HL-60/S4 treated with retinoic acid at 250 ng/mL for 4 days and 3 days (cell line): ENCODE results near the gene THOC6.

Experiments
- in situ Hi-C: fragments of 300-500 bp; cut with MboI; formaldehyde crosslinking; loops from 2 replicates; pipeline ENCODE4 v1.7.0; 2022; ENCODE audit warnings: low sequenced_read_pairs

Gene THOC6

GRCh38 chr16:2991566-2992261, 32.1 kb upstream of the THOC6 start:
- in situ Hi-C loops: no loop called here

GRCh38 chr16:2992383-2993081, 31.3 kb upstream of the THOC6 start:
- in situ Hi-C loops: no loop called here

DNA sequence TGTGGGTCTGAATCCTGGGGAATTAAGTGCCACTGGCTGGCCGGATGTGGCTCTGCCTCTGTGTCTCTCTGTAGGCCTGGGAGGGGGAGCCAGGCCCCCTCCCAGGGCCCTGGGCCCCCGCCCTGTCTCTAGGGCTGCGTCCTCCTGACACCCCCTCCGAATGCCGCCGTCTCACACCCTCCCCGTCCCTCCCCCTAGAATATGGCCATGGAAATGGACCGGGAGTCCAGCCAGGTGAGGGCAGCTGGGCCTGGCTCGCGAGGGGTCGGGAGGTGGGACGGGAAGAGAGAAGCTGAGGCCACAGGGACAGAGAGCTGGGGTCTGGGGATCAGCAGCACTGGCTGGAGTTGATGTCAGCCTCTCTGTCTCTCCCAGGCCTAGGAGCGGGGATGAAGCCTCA, 27.5 kb upstream of the THOC6 start:
- in situ Hi-C loops: no loop called here

DNA sequence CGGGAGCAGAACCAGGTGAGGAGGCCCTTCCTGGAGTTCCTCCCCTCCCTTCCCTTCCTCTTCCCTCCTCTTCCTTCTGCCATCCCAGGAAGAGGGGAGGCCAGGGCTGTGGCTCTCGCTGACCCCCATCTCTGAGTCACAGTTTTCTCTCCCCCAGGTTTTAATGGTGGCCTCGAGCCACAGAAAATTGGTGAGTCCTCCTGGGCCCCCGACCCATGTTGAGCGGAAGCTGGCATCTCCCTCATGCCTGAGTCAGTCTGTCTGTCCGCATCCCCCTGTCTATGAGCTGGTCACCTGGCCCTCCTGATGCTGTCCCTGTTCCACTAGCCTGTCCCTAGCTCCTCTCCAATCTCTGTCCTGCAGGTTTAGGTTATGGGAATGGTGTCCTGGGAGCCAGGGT, 23.9 kb upstream of the THOC6 start:
- in situ Hi-C loops: no loop called here

DNA sequence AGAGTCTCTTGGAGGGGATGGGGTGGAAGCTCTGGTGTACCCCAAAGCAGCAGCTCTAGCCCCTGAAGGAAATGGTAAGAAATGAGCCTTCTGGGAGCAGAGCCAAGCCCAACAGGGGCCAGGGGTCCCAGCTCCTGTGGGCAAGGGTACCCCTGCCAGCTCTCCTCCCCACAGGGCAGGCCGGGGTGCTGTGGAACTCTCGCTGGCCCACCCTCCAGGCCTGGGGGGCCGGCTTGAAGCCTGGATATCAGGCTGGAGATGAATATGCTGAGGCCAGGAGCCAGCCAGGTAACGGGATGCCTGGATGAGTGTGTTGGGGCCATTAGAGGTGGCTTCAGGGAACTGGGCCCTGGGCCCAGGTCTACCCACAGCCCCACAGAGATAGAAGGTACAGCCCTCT, 23.3 kb upstream of the THOC6 start:
- in situ Hi-C loops: no loop called here

DNA sequence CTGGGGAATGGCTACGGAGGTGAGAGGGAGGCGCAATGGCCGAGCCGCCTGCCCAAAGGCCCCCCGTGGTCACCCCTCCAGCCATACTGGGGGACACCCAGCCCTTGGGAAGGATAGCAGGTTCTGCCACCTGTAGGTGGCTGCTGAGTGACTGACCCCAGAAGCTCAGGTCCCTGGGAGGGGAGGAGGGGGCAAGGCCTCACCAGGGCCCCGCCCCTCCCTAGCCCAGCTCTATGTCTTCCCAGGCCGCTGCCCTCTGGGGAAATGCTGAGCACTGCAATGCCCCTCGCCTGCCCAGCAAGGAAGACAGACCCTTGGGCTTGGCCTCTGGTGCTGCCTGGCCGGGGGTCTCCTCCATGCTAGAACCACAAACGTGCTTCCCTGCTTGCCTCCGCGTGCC, 22.5 kb upstream of the THOC6 start:
- in situ Hi-C loops: no loop called here

DNA sequence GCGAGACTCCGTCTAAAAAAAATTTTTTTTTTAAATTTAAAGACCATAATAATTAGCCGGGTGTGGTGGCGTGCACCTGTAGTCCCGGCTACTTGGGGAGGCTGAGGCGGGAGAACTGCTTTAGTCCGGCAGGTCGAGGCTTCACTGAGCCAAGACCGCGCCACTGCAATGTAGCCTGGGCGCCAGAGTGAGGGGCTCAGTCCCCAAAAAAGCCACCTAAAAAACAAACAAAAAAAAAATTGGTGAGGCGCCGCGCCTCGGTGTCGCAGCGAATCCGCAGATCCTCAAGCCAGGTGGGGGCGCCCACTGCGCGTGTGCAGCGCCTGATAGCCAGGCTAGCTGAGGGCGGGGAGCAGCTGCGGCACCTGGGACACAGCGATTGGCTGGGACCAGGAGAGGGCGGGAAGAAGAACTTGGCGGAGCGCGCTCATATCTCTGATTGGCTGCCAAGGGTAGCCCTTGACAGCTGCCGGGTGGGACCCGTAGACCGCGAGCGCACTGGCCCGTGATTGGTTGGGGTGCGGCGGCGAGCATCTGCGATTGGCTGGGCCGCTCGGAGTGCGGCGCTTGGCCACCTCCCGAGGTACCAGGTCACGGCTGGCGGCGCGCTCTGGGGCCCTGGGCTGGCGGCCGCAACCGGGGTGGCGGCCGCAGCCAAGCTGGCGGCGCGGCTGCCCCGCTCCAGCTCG, 20.1 kb upstream of the THOC6 start:
- in situ Hi-C loops: no loop called here

DNA sequence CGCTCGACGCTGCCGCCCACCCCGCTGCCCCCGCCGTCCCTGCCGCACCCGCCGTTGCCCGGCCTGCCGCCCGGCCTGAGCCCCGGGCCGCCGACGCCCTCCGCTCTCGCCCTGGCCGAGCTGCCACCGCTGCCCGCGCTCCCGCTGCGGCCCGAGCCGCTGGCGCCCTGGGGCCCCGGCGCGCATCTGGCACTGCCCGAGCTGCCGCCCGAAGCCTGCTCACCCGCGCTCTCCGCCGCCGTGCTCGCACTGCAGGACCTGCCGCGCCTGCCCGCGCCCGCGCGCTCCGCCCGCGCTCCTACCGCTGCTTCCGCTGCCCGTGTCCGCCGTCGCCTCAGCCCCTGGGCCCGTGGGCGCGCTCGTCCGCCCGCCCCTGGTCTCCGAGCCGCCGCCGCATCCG, 19.5 kb upstream of the THOC6 start:
- in situ Hi-C loops: no loop called here

- in situ Hi-C loops: no loop called here
Observed at GRCh38 chr16:3004781-3005284, 19.0 kb upstream of the THOC6 start.

DNA sequence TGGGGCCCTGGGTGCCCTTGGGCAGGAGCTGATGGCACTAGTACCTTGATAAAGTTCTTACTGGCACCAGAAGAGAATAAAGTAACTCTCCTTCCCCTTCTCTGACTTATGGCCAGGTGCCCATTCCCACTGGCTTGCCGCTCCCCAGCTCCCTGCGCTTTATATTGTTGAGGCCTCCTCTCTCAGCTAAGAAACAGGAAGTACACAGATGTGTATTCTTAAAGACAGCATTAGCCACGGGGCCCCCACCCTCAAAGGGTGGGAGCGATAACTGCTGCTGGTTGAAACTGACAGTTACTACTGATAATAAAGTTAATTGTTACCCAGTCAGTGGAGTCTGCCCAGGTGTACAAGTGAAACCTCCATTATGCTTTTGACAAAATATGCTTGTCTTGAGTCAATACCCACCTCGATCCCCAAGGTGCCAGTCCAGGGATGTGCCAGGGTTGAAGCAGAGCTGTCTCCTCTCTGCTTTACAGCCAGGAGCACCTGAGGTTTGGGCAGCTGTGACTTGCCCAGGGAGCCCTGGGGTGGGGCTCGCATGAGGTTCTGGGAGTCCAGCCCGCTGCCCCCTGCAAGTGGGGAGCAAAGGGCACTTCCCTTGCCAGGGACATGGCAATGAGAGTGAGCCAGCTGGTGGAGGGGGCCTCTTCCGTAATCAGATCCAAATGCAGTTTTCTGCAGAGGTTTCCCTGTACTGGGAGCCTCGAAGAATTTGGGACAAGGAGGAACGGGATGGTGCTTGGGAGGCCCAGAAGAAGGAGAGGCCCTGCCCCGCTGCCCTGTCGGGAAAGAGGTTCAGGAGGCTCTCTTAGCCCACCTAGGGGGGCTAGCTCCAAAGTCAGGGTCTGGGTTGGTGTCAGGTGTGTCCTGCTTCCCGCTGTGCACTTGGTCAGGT, 16.5 kb upstream of the THOC6 start:
- in situ Hi-C loops: no loop called here

GRCh38 chr16:3007957-3008689, 15.7 kb upstream of the THOC6 start:
- in situ Hi-C loops: no loop called here

DNA sequence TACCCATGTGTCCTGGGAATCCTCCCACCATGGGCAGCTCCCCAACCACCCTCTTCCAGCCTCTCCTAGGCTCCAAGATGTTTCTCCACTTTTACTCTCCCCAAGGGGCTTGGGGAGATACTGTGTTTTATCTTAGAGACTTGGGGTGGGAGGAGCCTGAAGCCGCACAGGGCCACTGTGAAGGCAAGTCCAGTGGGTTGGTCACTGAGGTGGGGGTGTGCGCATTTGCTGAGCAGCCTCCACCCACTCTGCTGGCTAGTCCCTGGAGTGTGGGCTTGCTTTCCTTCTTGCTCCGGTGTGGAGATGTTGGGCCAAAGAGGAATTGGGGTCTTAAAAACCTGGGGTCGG, 15.2 kb upstream of the THOC6 start:
- in situ Hi-C loops: no loop called here

DNA sequence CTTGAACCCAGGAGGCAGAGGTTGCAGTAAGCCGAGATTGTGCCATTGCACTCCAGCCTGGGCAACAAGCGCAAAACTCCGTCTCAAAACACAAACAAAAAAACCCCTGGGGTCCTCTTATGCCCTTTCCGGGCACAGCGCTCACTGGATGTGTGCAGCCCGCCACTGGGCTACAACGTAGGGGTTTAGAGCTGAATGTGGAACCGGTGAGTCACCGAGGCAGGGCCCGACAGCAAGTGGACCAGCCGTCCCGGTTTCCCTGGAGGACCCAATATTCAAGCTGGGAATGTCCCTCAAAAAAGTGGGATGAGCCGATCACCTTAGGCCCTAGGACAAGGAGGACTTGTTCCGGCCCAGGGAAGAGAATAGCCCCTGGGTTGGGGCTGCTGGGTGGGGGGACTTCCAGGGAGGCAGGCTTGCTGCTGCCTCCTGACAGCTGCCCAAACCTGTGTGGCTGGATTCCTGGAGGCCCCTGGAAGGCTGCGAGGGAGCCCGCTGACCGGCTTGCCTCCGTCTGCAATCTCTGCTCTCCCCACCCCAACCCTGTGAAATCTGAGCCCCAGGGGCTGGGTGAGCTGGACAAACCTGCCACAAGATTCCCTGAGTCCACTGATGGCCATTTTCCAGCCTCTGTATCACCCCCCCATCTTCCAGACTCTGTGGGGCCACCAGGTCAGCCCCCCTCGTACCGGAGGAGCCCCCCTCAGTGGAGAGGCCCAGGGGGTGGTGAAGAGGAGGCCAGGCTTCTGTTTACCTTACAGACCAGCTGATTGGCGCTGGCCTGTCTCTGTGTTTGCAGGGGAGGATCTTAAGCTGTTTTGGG, 14.1 kb upstream of the THOC6 start:
- in situ Hi-C loops: no loop called here

- in situ Hi-C loops: no loop called here
Observed at GRCh38 chr16:3010510-3010909, 13.3 kb upstream of the THOC6 start.

- in situ Hi-C loops: no loop called here
Observed at GRCh38 chr16:3012246-3012645, 11.6 kb upstream of the THOC6 start.

DNA sequence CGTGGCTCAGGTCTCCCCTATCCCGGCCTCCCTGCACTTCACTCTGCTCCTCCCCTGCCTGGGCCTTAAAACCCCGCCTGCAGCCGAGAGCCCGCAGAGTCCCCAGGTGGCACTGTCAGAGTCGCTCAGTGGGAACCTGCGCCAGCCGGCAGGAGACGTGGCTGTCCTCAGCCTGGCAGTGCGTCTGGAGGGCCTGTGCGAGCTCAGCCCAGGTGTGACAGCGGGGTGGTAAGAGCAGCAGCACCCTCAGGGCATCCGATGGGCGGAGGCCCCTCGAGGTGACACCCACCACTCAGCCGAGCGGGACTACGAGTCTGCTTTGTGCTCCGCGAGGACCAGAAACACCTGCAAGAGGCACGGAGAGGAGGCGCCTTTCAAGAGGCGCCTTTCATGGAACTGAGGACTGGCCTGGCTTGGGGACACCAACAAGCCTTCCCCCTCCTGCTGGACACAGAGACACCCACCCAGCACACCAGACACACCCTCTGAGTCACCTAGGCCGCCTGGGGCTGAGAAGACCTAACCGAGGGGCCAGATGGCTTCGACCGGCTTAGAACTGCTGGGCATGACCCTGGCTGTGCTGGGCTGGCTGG, 10.9 kb upstream of the THOC6 start, which contains the start of gene CLDN9:
TSS of gene CLDN9 (plus strand) at position 96 of the 593 bp plus-strand sequence. CDS start at position 536, 440 bp downstream.
- in situ Hi-C loops: no loop called here

- in situ Hi-C loops: no loop called here
Observed at GRCh38 chr16:3013491-3013951, 10.3 kb upstream of the THOC6 start.

GRCh38 chr16:3013998-3014690, 9.7 kb upstream of the THOC6 start:
- in situ Hi-C loops: no loop called here
